Measurements from ENCODE around the gene UVRAG.

UVRAG gene

GRCh38 chr11:76179147-76179546, 364.1 kb downstream of the UVRAG start:
- FAIRE-seq: no peak

- FAIRE-seq: no peak
Measured at GRCh38 chr11:76181371-76181770, 366.4 kb downstream of the UVRAG start.

DNA sequence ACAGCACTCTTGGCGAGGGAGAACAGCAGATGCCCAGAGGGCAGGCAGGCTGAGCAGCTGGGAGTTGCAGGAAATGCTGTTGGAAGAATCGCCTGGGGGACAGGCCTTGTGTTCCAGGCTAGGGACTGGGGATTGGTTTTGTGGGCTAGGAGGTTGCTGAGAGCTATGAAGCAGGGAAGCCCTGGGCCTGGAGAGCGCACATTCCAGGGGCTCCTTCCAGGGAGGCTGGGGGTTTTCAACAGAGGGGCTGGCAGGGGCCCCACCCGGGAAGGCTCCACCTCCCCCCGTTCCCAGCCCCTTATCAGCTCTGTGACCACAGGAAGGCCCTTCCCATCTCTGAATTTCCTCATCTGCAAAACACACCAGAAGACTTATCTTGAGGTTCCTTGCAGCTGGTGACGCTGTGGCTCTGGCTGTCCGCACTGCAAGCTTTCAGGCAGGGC, 369.6 kb downstream of the UVRAG start:
- FAIRE-seq: no peak

DNA sequence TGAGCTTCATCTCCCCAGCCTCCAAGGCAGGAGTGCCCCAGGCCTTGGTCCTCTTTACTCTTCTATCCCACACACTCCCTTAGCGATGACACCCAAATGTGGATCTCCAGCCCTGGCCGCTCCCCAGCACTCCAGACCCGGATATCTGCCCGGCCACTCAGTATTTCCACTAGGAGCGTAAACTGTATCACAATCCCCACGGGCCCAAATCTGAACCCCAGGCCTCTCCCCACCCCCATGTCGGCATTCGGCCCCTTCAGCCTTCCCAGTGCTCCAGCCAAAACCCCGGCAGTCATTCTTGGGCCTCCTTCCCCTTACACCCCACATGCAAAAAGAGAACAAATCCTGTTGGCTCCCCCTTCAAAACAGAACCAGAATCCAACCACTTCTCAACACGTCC, 370.5 kb downstream of the UVRAG start:
- FAIRE-seq: no peak

DNA sequence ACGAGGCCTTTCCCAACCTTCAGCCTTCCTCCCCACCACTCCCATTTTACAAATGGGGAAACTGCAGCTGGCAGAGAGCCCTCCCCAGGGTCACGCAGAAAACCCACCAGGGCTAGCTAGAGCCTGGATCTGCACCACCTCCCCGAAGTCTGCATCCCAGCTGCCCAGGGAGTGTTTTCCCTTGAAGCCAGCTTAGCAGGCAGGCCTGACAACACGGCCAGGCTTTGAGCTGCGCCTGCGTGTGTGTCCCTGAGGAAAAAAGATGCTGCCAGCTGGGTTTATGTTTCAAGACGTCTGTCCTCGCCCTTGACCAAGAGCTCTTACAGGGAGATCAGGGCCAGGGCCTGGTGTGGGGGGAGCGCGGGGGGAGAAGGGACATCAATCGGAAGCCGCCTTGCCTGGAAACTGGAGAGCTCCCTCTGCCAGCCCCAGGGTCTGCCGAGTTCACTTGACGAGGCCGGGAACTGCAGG, 371.0 kb downstream of the UVRAG start:
- no peak for FAIRE-seq

- no peak for FAIRE-seq
Measured at GRCh38 chr11:76186776-76187279, 371.8 kb downstream of the UVRAG start.

DNA sequence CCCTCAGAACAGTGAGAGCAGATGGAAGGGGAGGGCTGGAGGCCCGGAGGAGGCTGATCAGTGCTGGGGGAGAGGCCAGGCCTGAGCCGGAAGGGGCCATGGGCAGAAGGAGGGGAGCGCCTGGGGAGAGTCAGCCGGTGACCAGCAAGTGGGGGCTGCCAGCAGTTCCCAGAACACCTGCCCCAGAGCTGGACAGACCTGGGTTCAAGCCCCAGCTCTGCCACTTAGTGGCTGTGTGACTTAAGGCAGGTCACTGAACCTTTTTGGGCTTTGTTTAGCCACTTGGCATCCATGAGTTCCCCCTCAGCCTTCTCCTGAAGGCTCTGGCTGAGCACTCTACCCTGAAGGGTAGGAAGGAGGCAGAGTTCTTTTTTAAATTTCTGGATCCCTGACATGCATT, 373.9 kb downstream of the UVRAG start:
- FAIRE-seq: no peak

GRCh38 chr11:76189682-76190081, 374.7 kb downstream of the UVRAG start:
- FAIRE-seq: no peak

GRCh38 chr11:76190376-76190775, 375.4 kb downstream of the UVRAG start:
- no peak for FAIRE-seq

Measured in islet of Langerhans (tissue), 1 donor.